Smooth muscle cell (in vitro differentiated cells): ENCODE measurements around the gene CHRM1. TPM values are rescaled to one million over a fixed set of nuclear protein-coding genes. Genes with fewer than 3 reads are reported as not detected.

ENCODE experiments used
- DNase-seq: peaks from one replicate; lab custom pipeline; 2025; ENCODE audit not compliant: unreplicated experiment; lab: John Stamatoyannopoulos, UW
- H2AFZ ChIP-seq: fragments of 200-600 bp; sonication (generic); 2 replicates; pipeline ENCODE4 v1.6.0; 2016; ENCODE audit warnings: antibody characterized with exemption, low read depth, mild to moderate bottlenecking
- H3F3A ChIP-seq: fragments of 200-600 bp; sonication (generic); 2 replicates; pipeline ENCODE4 v1.6.0; 2017; ENCODE audit warnings: antibody characterized with exemption, low read depth
- H3K27ac ChIP-seq: fragments of 200-600 bp; sonication (generic); 2 replicates; pipeline ENCODE4 v1.5.1; 2016; ENCODE audit warnings: low read depth, mild to moderate bottlenecking
- H3K27me3 ChIP-seq: fragments of 200-600 bp; sonication (generic); 2 replicates; pipeline ENCODE4 v1.6.1; 2016; ENCODE audit warnings: low read depth, mild to moderate bottlenecking
- H3K36me3 ChIP-seq: fragments of 200-600 bp; sonication (generic); 2 replicates; pipeline ENCODE4 v1.5.1; 2016; ENCODE audit warnings: low read depth
- H3K4me1 ChIP-seq: fragments of 200-600 bp; sonication (generic); 2 replicates; pipeline ENCODE4 v1.5.1; 2016; ENCODE audit warnings: low read depth
- H3K4me2 ChIP-seq: fragments of 200-600 bp; sonication (generic); 2 replicates; pipeline ENCODE4 v1.6.0; 2016; ENCODE audit warnings: mild to moderate bottlenecking
- H3K4me3 ChIP-seq: fragments of 200-600 bp; sonication (generic); 2 replicates; pipeline ENCODE4 v1.5.1; 2016; ENCODE audit warnings: mild to moderate bottlenecking
- H3K79me2 ChIP-seq: fragments of 200-600 bp; sonication (generic); 2 replicates; pipeline ENCODE4 v1.6.0; 2016; ENCODE audit warnings: low read depth, mild to moderate bottlenecking
- H3K9ac ChIP-seq: fragments of 200-600 bp; sonication (generic); 2 replicates; pipeline ENCODE4 v1.6.0; 2016; ENCODE audit warnings: low read depth
- H3K9me3 ChIP-seq: fragments of 200-600 bp; sonication (generic); replicated peaks from 2 replicates; pipeline ENCODE4 v1.5.1; 2016; ENCODE audit warnings: low read depth
- H4K20me1 ChIP-seq: fragments of 200-600 bp; sonication (generic); 2 replicates; pipeline ENCODE4 v1.6.0; 2016; ENCODE audit warnings: low read depth
- CTCF ChIP-seq: fragments of 200-600 bp; sonication (generic); IDR thresholded peaks from 2 replicates; pipeline ENCODE4 v1.5.1; 2017; ENCODE audit warnings: borderline replicate concordance, mild to moderate bottlenecking, antibody characterized with exemption; ENCODE audit not compliant: insufficient read depth, poor library complexity, severe bottlenecking
- WGBS: methylation state at CpG from one replicate; pipeline ENCODE4 v1.1.7; 2016; ENCODE audit warnings: low lambda C conversion rate; 5-methylcytosine and 5-hydroxymethylcytosine counted together
- polyA plus RNA-seq: library from polyadenylated mRNA; unstranded; fragments of >200 nt; fragmentation: Nextera tagmentation; extraction: Ambion mirVana; gene quantifications from 2 replicates; pipeline ENCODE4 v1.2.1, GENCODE V29; 2016
- total RNA-seq: library from RNA; depleted of rRNA; stranded (reverse); fragments of >200 nt; gene quantifications from 2 replicates; pipeline ENCODE4 v1.2.3, GENCODE V29; 2014

Gene CHRM1
- total and polyA plus RNA-seq, 2 experiments from 2014 or later, result not detected

- H3K4me3 ChIP-seq, result no peak overlapping the region
- DNase-seq, result no peak
- no peak overlapping the region for H3K9ac ChIP-seq
- no peak overlapping the region for H3K4me2 ChIP-seq
- peaks cover 10% of the 10 kb centered on the region for H3K79me2 ChIP-seq
- H3K27ac ChIP-seq, result no peak overlapping the region
- no peak overlapping the region for H2AFZ ChIP-seq
- no peak for TF ChIP-seq CTCF
- no peaks in the 10 kb centered on the region for H3K27me3 ChIP-seq
- no peaks in the 10 kb centered on the region for H3K36me3 ChIP-seq
- H3F3A ChIP-seq, result peaks cover 11% of the 10 kb centered on the region
- no peaks in the 10 kb centered on the region for H3K9me3 ChIP-seq
- H3K4me1 ChIP-seq, result peaks cover 9% of the 10 kb centered on the region
- H4K20me1 ChIP-seq, result no peaks in the 10 kb centered on the region
- WGBS, result 61% methylated on average over 7 of the region's 7 CpGs
These were observed 45.3 kb downstream of the CHRM1 start for GRCh38 chr11:62875698-62876478.

DNA sequence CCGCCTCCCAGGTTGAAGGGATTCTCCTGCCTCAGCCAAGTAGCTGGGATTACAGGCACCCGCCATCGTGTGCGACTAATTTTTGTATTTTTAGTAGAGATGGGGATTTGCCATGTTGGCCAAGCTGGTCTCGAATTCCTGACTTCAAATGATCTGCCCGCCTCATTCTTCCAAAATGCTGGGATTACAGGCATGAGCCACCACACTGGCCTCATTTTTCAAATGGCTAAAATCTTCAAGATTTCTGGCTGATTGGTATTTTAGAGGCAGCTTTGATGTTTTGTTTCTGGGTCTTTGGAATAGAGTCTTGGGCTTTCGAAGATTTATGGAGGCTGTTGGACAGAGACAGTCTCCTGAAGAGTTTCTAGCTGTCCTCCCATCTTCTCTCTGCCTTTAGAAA, 46.3 kb downstream of the CHRM1 start:
- no peak overlapping the region for H2AFZ ChIP-seq
- H3K27me3 ChIP-seq, result no peaks in the 10 kb centered on the region
- TF ChIP-seq CTCF, result no peak
- no peak for DNase-seq
- H3K4me3 ChIP-seq, result no peak overlapping the region
- no peaks in the 10 kb centered on the region for H4K20me1 ChIP-seq
- no peaks in the 10 kb centered on the region for H3K36me3 ChIP-seq
- no peak overlapping the region for H3K4me2 ChIP-seq
- peaks cover 17% of the 10 kb centered on the region for H3K79me2 ChIP-seq
- peaks cover 3% of the 10 kb centered on the region for H3K4me1 ChIP-seq
- no peak overlapping the region for H3K27ac ChIP-seq
- peaks cover 10% of the 10 kb centered on the region for H3F3A ChIP-seq
- no peaks in the 10 kb centered on the region for H3K9me3 ChIP-seq
- no peak overlapping the region for H3K9ac ChIP-seq
- WGBS, result 88% methylated on average over 7 of the region's 7 CpGs

DNA sequence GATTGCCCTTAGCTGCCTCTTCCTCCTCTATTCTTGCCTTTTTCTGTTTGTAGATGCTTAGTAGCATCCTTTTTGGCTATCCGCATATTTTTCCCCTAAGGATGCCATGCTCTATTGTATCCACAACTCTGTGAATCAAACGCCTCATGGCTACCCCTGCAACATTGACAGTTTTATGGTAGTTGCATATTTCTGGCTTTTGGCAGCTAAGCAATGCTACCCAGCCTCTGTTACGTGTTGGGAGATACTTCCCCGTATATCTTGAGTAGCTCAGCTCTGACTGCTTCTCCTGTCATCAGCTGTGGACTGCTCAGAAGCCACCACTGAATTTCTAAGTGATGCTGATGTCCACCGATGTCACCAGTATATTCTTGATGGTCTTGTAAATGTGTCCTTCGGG, 55.5 kb downstream of the CHRM1 start:
- Histone ChIP-seq H3F3A (peaks cover 5% of the 10 kb centered on the region), H2AFZ (no peak overlapping the region), H3K79me2 (peaks cover 53% of the 10 kb centered on the region), H3K4me1 (peaks cover 6% of the 10 kb centered on the region), H4K20me1 (no peaks in the 10 kb centered on the region), H3K4me2 (no peak overlapping the region), H3K27ac (no peak overlapping the region), H3K27me3 (no peaks in the 10 kb centered on the region), H3K9me3 (no peaks in the 10 kb centered on the region), H3K4me3 (no peak overlapping the region), H3K9ac (no peak overlapping the region), H3K36me3 (no peaks in the 10 kb centered on the region)
- no peak for DNase-seq
- 55% methylated on average over 6 of the region's 6 CpGs for WGBS
- no peak for TF ChIP-seq CTCF
